GM12878 (cell line): ENCODE measurements around the gene LRRC73. TPM values are rescaled to one million over a fixed set of nuclear protein-coding genes. Genes with fewer than 3 reads are reported as not detected.

Experiments used
- CHD1 ChIP-seq: IDR thresholded peaks from 2 replicates; pipeline ENCODE4 v1.6.1; 2012; ENCODE audit warnings: low read depth, low read length, improper control_type of control experiment
- E4F1 ChIP-seq: fragments of 450-650 bp; IDR thresholded peaks from 2 replicates; pipeline ENCODE4 v1.6.1; 2018; ENCODE audit warnings: borderline replicate concordance, mild to moderate bottlenecking; ENCODE audit not compliant: partially characterized antibody
- GATAD2B ChIP-seq: fragments of 450-650 bp; conservative IDR thresholded peaks from 2 replicates; pipeline ENCODE4 v1.6.1; 2017; ENCODE audit warnings: low read depth, mild to moderate bottlenecking, moderate library complexity
- IKZF1 ChIP-seq: fragments of 450-650 bp; conservative IDR thresholded peaks from 2 replicates; pipeline ENCODE4 v1.6.1; 2017; ENCODE audit warnings: antibody characterized with exemption, mild to moderate bottlenecking
- KLF5 ChIP-seq: fragments of 450-650 bp; IDR thresholded peaks from 2 replicates; pipeline ENCODE4 v1.6.1; 2014; ENCODE audit warnings: mild to moderate bottlenecking; ENCODE audit not compliant: partially characterized antibody
- LARP7 ChIP-seq: fragments of 450-650 bp; IDR thresholded peaks from 2 replicates; pipeline ENCODE4 v1.6.1; 2017; ENCODE audit warnings: mild to moderate bottlenecking
- MAX ChIP-seq: IDR thresholded peaks from 2 replicates; pipeline ENCODE4 v1.6.1; 2012; ENCODE audit warnings: low read depth, low read length, improper control_type of control experiment
- NBN ChIP-seq: fragments of 450-650 bp; IDR thresholded peaks from 2 replicates; pipeline ENCODE4 v1.6.1; 2016
- NFXL1 ChIP-seq: fragments of 450-650 bp; IDR thresholded peaks from 2 replicates; pipeline ENCODE4 v1.6.1; 2017; ENCODE audit warnings: antibody characterized with exemption, mild to moderate bottlenecking, borderline replicate concordance
- PKNOX1 ChIP-seq: fragments of 450-650 bp; IDR thresholded peaks from 2 replicates; pipeline ENCODE4 v1.6.1; 2016; ENCODE audit warnings: mild to moderate bottlenecking
- RB1 ChIP-seq: fragments of 450-650 bp; formaldehyde crosslinking; IDR thresholded peaks from 2 replicates; pipeline ENCODE4 v1.6.1; 2017; ENCODE audit warnings: mild to moderate bottlenecking, borderline replicate concordance
- RCOR1 ChIP-seq: conservative IDR thresholded peaks from 2 replicates; pipeline ENCODE4 v1.6.1; 2012; ENCODE audit warnings: low read depth, low read length, improper control_type of control experiment
- RELB ChIP-seq: fragments of 450-650 bp; IDR thresholded peaks from 2 replicates; pipeline ENCODE4 v1.6.1; 2017; ENCODE audit warnings: low read depth, mild to moderate bottlenecking, moderate library complexity
- RUNX3 ChIP-seq: IDR thresholded peaks from 2 replicates; pipeline ENCODE4 v1.6.1; 2012; ENCODE audit warnings: low read length, inconsistent platforms
- SKIL ChIP-seq: fragments of 450-650 bp; IDR thresholded peaks from 2 replicates; pipeline ENCODE4 v1.6.1; 2017; ENCODE audit warnings: mild to moderate bottlenecking, low read depth, inconsistent platforms; ENCODE audit not compliant: poor library complexity, severe bottlenecking
- SMAD1 ChIP-seq: fragments of 450-650 bp; IDR thresholded peaks from 2 replicates; pipeline ENCODE4 v1.6.1; 2018; ENCODE audit warnings: mild to moderate bottlenecking, low read depth; ENCODE audit not compliant: partially characterized antibody
- STAT1 ChIP-seq: fragments of 450-650 bp; conservative IDR thresholded peaks from 2 replicates; pipeline ENCODE4 v1.6.1; 2014; ENCODE audit warnings: antibody characterized with exemption, mild to moderate bottlenecking
- TARDBP ChIP-seq: IDR thresholded peaks from 2 replicates; pipeline ENCODE4 v1.6.1; 2016; ENCODE audit warnings: borderline replicate concordance
- TBL1XR1 ChIP-seq: IDR thresholded peaks from 2 replicates; pipeline ENCODE4 v1.6.1; 2012; ENCODE audit warnings: low read depth, low read length, improper control_type of control experiment
- TCF3 ChIP-seq: IDR thresholded peaks from 2 replicates; pipeline ENCODE4 v1.6.1; 2012; ENCODE audit warnings: low read depth, mild to moderate bottlenecking, low read length, borderline replicate concordance; ENCODE audit not compliant: insufficient read depth
- YBX1 ChIP-seq: fragments of 450-650 bp; IDR thresholded peaks from 2 replicates; pipeline ENCODE4 v1.6.1; 2016; ENCODE audit warnings: antibody characterized with exemption
- YY1 ChIP-seq: IDR thresholded peaks from 2 replicates; pipeline ENCODE4 v1.6.1; 2011; ENCODE audit warnings: low read depth, mild to moderate bottlenecking, low read length
- ZNF207 ChIP-seq: fragments of 450-650 bp; IDR thresholded peaks from 2 replicates; pipeline ENCODE4 v1.6.1; 2014; ENCODE audit warnings: antibody characterized with exemption, mild to moderate bottlenecking, borderline replicate concordance
- polyA plus RNA-seq, 11 experiments: library from polyadenylated mRNA; depleted of rRNA in 4 of 11; unstranded in 6 of 11; stranded (reverse) in 5 of 11; fragments of >200 nt; fragmentation: Nextera tagmentation in 4 of 11; fragmentation: Illumina TruSeq in 1 of 11; extraction: Ambion mirVana in 4 of 11; extraction: Trizol in 1 of 11; gene quantifications; 1 replicate in 1 of 11; 2 replicates in 10 of 11; pipeline versions ENCODE4 v1.2.1 to v1.2.3, GENCODE V29; 2011 to 2016; ENCODE audit warnings: inconsistent platforms in 2 of 11, missing spikeins in 2 of 11, low read depth in 1 of 11
- total RNA-seq, 4 experiments: library from RNA; depleted of rRNA in 3 of 4; stranded (reverse); fragments of >200 nt in 3 of 4; fragmentation: Illumina TruSeq in 1 of 4; extraction: Trizol in 1 of 4; gene quantifications; 2 replicates each; pipeline versions ENCODE4 v1.2.1 to v1.2.3, GENCODE V29; 2013 to 2021

LRRC73 gene
- total and polyA plus RNA-seq, 10 of the 15 experiments (the other 5 are each of a cell fraction or from before 2014, with no cell fraction given): 0.13 TPM; not detected in 9

- TF ChIP-seq E4F1 (peak; percentile 40), YBX1 (no peak), RCOR1 (peak; percentile 94; the same call in 1 of the 2 replicates), GATAD2B (peak; percentile 11), LARP7 (peak; percentile 48), TBL1XR1 (peak; percentile 77; the same call in 1 of the 2 replicates), MAX (peak; percentile 92; the same call in 1 of the 2 replicates), STAT1 (0 out of 2 replicates have a peak, but pooled peaks have one; percentile 88), SMAD1 (no peak), TCF3 (0 out of 2 replicates have a peak, but pooled peaks have one; percentile 31), PKNOX1 (peak; percentile 62), KLF5 (peak; percentile 51), NFXL1 (no peak), RUNX3 (peak; percentile 21; the same call in 1 of the 2 replicates), ZNF207 (peak; percentile 91), YY1 (peak; percentile 96), TARDBP (0 out of 2 replicates have a peak, but pooled peaks have one; percentile 20), RB1 (peak; percentile 74; the same call in 1 of the 2 replicates), RELB (peak; percentile 87), CHD1 (0 out of 2 replicates have a peak, but pooled peaks have one; percentile 3), SKIL (no peak), NBN (0 out of 2 replicates have a peak, but pooled peaks have one; percentile 53), IKZF1 (peak; percentile 82)
Observed at GRCh38 chr6:43516697-43517504, 6.8 kb upstream of the LRRC73 start, which contains the start of the genes POLR1C and YIPF3 (continued).
